Measurements from ENCODE around the gene C19orf53.

Gene C19orf53

DNA sequence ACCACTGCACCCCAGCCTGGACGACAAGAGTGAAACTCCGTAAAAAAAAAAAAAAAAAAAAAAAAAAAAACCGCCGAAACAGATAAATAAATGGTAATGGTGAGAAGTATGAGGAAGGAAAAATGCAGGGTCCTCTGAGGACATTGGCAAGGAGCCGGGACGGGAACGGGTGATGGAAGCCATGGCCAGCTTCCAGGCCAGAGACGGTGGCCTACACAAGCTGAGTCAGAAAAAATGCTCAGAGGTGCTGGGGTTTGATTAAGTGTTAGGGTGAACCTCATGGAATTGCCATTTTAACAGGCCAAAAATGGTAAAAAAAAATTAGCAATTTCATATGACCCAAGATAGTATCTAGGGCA is 20.1 kb downstream of the C19orf53 start:
- CTCF ChIA-PET, result no interaction called here

DNA sequence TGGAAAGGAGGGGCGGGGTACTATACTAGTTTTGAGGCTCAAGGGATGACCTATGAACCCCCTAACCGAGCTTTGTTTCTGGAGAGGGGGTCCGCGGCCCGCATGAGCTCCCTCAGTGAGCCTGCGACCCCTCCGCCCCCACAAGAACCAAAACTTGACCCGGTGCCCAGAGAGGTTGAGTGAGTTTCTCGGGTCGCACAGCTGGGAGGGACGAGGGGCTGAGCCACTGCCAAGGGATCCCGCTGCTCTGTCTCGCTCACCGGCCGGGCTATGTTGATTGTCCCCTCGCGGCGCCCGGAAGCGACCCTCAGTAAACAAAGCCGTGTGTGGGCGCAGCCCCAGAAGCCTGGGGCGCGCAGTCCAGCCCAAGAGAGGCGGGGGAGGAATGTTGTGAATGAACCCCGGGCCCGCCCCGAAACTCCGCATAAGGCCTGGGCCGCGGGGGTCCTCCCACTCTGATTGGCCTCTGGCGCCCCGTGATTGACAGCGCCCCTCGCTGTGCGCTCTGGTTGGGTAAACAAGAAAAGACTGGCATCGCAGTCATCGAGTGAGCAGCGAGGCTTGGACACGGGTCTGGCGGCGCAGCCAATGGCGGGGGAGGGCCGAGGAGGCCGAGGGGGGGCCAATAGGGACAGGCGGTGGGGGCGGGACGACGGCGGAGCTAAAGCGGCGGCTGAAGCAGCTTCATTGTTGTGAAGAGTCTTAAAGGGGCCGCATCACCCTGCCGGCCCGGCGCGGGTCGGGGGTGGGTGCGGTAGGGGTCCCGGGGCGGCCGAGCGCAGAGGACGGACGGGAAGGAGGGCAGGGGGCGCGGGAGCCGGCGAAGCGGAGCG is 20.7 kb downstream of the C19orf53 start, which contains the start of gene ZSWIM4:
Gene ZSWIM4, plus strand, starts transcription at position 687 of the 833 bp plus-strand sequence. CDS start 206 bp downstream, outside the sequence.
- H3K27ac ChIP-seq, result peak within 1 kb of the TSS; percentile 93
- ChIA-PET CTCF (interaction anchor here (0.7 kb wide), 1 partner anchor 11 kb away, joined by 4 read pairs; no protein-coding TSS in a partner anchor), POLR2A (ENCODE audit: low non-redundant PET) (interaction anchor here (0.5 to 0.9 kb wide), 2 partner anchors 13 to 67 kb away, joined by 3 to 8 read pairs; no protein-coding TSS in a partner anchor)
- DNase-seq (ENCODE audit: low spot score), result peak; percentile 99
- TF ChIP-seq, protein P1, sequence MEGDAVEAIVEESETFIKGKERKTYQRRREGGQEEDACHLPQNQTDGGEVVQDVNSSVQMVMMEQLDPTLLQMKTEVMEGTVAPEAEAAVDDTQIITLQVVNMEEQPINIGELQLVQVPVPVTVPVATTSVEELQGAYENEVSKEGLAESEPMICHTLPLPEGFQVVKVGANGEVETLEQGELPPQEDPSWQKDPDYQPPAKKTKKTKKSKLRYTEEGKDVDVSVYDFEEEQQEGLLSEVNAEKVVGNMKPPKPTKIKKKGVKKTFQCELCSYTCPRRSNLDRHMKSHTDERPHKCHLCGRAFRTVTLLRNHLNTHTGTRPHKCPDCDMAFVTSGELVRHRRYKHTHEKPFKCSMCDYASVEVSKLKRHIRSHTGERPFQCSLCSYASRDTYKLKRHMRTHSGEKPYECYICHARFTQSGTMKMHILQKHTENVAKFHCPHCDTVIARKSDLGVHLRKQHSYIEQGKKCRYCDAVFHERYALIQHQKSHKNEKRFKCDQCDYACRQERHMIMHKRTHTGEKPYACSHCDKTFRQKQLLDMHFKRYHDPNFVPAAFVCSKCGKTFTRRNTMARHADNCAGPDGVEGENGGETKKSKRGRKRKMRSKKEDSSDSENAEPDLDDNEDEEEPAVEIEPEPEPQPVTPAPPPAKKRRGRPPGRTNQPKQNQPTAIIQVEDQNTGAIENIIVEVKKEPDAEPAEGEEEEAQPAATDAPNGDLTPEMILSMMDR (conservative IDR thresholded peaks at IDR 0.05; ENCODE audit: low read depth), result no peak

More for the DNA sequence above, 20.1 kb downstream of the C19orf53 start:
- POLR2A ChIA-PET (ENCODE audit: low non-redundant PET), result interaction anchor here (0.9 to 1.0 kb wide), 2 partner anchors 13 to 41 kb away, joined by 3 read pairs; no protein-coding TSS in a partner anchor
- TF ChIP-seq, protein P1 (conservative IDR thresholded peaks at IDR 0.05; ENCODE audit: low read depth), result no peak
- peak overlapping the region; percentile 93 for H3K27ac ChIP-seq
- peak; percentile 42 for DNase-seq (ENCODE audit: low spot score)

- TF ChIP-seq, protein P1 (conservative IDR thresholded peaks at IDR 0.05; ENCODE audit: low read depth), result no peak
- peak overlapping the region; percentile 93 for H3K27ac ChIP-seq
- DNase-seq (ENCODE audit: low spot score), result no peak
- POLR2A ChIA-PET (ENCODE audit: low non-redundant PET), result interaction anchor here (0.7 kb wide), 1 partner anchor 64 kb away, joined by 14 read pairs; no protein-coding TSS in a partner anchor
- CTCF ChIA-PET, result interaction anchor here (0.7 to 2.4 kb wide), 3 partner anchors 12 to 67 kb away, joined by 3 to 7 read pairs (median 4); no protein-coding TSS in a partner anchor
Observed at GRCh38 chr19:13795595-13796300, 21.5 kb downstream of the C19orf53 start.

GRCh38 chr19:13796301-13797057 is 22.2 kb downstream of the C19orf53 start:
- peak; percentile 94 for DNase-seq (ENCODE audit: low spot score)
- ChIA-PET POLR2A (ENCODE audit: low non-redundant PET) (interaction anchor here (0.6 to 0.7 kb wide), 3 partner anchors 64 to 577 kb away, joined by 3 to 14 read pairs (median 3); no protein-coding TSS in a partner anchor), CTCF (interaction anchor here (0.6 to 2.4 kb wide), 5 partner anchors 9 to 422 kb away, joined by 3 to 7 read pairs (median 5); no protein-coding TSS in a partner anchor)
- H3K27ac ChIP-seq, result peak overlapping the region; percentile 93
- TF ChIP-seq, protein P1 (conservative IDR thresholded peaks at IDR 0.05; ENCODE audit: low read depth), result no peak; the same call in 1 of the 2 replicates

DNA sequence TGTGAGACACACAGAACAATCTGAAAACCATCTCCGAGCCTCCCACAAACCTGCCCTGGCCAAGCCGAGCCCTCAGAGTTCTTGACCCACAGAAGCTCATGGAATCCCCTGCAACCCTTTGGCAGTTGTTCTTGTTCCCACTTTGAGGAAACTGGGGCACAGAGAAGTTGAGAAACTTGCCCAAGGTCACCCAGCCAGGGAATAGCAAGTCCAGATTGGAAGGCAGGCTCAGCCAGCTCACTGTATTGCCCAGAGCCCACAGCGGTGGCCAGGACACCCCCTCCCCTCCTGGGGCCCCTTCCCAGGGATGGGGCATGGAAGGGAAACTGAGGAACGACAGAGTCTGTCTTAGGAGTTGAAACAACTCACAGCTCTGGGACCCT is 22.8 kb downstream of the C19orf53 start:
- TF ChIP-seq, protein P1 (conservative IDR thresholded peaks at IDR 0.05; ENCODE audit: low read depth), result no peak
- peak overlapping the region; percentile 93 for H3K27ac ChIP-seq
- no peak for DNase-seq (ENCODE audit: low spot score)
- ChIA-PET CTCF (interaction anchor here (0.6 to 2.4 kb wide), 3 partner anchors 37 to 421 kb away, joined by 3 to 7 read pairs (median 5); no protein-coding TSS in a partner anchor), POLR2A (ENCODE audit: low non-redundant PET) (interaction anchor here (0.6 kb wide), 1 partner anchor 578 kb away, joined by 3 read pairs; no protein-coding TSS in a partner anchor)

Data from RWPE1 (cell line).